Stimulated activated CD4-positive, alpha-beta T cell treated with anti-CD3 and anti-CD28 coated beads, Interleukin-1b, Interleukin-23, amount 100 ng/mL, for 24 hours (primary cell): ENCODE measurements around the gene GLRX2.
"Not testable (repeated sequence)": the region's sequence is repeated elsewhere in the genome, so short reads cannot be mapped to it uniquely, and the experiment has no call there.

Experiments
- DNase-seq, 4 experiments: peaks; one replicate each; pipeline ENCODE4 v3.0.0-alpha.2; 2020; ENCODE audit warnings: low read depth in 4 of 4, low spot score in 1 of 4

The GLRX2 gene

GRCh38 chr1:193066606-193067005 lies 38.6 kb downstream of the GLRX2 start:
- no peak for DNase-seq

DNA sequence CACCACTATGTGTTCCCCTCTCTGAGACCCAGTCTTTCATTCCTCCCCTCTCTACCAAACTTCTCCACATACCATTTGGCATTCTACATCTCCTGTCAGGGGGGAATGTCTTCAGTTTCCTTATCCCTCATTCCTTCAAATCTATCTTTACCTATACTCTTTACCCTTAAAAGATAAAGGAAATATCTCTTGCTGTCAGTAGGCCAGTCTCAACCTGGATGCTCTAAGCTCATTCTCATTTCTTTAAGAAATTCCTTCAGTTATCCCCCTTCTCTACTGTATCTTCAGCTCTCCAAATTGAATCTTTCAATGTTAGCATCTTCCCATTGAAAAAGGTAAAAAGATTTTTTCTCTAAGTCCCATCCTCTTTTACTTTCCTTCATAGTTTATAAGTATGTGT lies 39.3 kb downstream of the GLRX2 start:
- no peak for DNase-seq

GRCh38 chr1:193062698-193063463 lies 42.3 kb downstream of the GLRX2 start:
- DNase-seq, result no peak

DNA sequence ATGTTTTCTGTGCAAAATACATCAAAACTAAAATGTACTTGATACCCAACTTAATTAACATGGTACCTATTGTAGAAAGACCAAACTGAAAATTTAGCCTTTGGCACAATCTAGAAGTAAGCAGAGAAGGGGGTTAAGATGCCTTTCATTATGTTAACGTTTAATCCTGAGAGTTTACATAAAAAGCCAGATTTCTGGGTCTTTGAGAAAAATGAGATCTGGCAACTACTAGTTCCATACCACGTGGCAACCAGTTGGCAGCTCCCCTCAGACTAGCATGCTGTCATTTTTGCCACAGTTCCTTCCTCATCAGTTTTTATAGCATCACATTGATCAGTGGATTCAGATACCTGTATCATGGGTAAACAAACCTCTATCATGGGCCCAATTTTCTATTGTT lies 44.3 kb downstream of the GLRX2 start:
- DNase-seq, result no peak

GRCh38 chr1:193060406-193060805 lies 44.8 kb downstream of the GLRX2 start:
- no peak for DNase-seq

DNA sequence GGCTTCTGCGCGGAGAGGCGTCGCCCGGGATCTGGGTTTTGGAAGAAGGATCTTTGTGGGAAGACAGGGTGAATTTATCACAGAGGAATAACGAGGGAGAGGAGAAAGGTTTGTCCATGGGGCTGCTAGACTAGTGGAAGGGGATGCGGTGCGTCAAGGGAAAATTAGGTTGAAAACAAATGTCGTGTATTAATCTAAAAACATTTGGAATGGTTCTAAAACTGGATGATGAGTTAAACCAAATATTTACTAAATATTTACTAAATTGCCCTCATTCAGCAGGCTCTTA lies 45.2 kb downstream of the GLRX2 start:
- DNase-seq, result no peak

DNA sequence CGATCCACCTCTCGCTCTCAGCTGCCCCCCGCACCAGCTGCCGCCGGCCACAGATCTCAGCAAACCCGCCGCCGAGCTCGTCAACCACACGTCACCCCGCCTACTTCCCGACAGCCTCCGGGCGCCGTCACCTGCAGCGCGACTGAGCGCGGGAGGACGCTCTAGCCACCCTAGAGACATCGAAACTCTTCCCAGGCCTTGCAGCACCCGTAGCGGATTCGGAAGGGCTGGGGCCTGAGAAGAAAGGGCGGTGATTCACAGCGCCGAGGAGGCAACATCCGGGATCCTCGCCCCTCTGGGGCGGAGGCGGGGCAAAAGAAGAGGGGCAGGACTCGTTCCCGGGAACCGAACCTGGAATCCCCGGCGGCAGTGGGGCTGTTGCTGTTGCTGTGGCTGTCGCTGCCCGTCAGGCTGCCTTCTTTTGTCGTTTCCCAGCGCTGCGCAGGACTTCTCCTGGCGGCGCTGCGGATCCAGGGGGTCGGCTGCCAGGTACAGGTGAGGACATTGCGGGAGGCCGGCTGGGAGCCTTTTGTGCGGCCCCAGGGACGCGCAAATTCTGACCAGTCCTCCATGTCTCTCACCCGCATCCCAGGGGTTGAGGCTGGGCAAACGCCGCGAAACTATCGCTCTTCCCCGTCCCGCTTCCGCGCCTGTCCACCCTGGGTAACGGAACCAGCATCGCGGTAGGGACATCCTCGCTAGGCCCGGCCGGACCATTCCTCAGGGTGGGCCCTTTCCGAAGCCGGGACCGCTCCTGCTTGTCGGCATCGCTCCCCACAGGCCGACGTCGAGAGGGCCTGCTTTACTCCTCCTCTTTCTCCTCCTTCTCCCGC lies 45.7 kb downstream of the GLRX2 start, which contains the start of the genes RO60 and UCHL5:
Gene RO60, plus strand, starts transcription at position 331 of the 833 bp plus-strand sequence. CDS start 9,443 bp downstream, outside the sequence.
Gene UCHL5, minus strand, starts transcription at position 79 of the 833 bp plus-strand sequence. CDS start 100 bp downstream, outside the sequence.
- DNase-seq, result peak; percentile 79 to 90 (median 84)

GRCh38 chr1:193058529-193059281 lies 46.5 kb downstream of the GLRX2 start:
- DNase-seq, result peak; percentile 25 to 54 (median 36)

DNA sequence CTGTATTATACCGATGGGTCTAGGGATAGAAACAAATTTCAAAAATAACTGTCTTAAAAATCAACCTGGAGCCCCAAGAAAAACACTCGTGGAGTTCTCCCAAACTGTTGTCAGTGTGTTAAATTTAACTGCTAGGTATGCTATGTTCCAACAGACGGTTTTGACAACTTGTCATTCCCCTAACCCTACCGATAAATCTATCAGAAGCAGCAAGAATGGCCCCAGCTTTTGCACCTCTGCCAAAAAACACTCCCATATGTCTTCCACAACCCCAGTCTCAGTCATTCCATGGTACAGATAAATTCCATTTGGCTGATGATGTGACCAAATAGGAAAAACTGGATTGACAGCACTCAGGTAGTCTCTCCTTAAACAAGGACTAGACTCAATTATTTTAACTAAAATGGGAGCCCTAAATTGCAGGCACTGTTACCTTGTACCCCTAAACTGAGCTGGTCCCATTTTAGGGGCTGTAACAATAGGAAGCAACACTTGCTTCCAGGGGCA lies 51.0 kb downstream of the GLRX2 start:
- no peak for DNase-seq

DNA sequence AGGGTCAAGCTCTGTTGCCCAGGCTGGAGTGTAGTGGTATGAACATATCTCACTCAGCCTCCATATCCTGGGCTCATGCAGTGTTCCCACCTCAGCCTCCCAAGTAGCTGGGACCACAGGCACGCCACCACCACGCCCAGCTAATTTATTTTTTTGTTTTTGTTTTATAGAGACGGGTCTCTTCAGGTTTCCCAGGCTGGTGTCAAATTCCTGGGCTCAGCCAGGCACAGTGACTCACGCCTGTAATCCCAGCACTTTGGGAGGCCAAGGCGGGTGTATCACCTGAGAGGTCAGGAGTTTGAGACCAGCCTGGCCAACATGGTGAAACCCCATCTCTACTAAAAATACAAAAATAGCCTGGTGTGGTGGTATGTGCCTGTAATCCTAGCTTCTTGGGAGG lies 56.3 kb downstream of the GLRX2 start:
- DNase-seq, result not testable (repeated sequence)
